Measurements from ENCODE around the gene ARID1A. TPM values are rescaled to one million over a fixed set of nuclear protein-coding genes. Genes with fewer than 3 reads are reported as not detected.

Gene ARID1A
- total and polyA plus RNA-seq, 9 of the 15 experiments (the other 6 are each of a cell fraction or from before 2014, with no cell fraction given), result 8.3 to 88.3 (median 22.5) TPM

DNA sequence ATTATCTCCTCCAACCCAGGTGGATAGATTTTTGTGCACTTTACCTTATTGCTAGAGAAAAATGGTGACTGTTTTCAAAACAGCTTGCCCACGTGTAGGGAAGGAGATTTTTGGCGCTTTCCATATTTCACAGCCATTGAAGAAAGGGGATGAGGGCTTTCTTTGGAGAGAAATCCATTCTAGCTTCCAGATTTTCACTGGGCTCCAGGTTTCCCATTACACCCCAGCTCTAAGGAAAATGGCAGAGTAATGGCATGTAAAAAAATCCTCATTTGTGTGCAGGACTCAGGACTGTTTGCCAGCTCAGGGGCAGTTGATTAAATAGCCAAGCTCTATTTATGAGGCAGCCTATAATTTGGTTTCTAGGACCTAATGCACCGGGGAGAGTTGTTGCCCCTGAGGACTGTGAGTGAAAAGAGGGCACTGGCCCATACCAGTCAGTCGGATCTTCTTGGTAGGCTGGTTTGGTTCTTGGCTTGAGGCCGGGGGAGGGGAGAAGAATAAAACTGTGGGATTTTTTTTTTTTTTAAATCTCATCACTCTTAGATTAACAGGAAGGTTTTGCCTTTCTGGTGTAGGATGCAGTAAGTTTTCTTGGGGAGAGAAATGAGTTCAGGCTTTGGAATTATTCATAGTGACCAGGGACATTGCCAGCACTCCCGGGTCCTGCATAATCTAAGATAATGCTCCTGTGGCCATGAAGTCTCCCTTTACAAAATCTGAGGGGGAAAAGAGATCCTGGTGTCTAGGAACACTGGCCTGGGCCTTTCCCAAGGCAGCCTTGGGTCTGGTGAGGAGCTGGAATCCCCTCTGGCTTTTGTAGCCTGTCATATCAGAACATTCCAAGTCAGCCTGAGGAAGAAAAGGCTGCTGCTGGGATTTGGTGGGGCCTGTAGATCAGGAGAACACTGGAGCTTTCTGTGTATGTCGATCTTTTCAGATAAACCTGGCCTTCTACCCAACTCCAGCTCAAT lies 1.9 kb upstream of the ARID1A start (continued):
- TF ChIP-seq NFATC3 (IDR thresholded peaks at IDR 0.05), result peak; percentile 23; the same call in 1 of the 2 replicates
- TF ChIP-seq, protein P1, sequence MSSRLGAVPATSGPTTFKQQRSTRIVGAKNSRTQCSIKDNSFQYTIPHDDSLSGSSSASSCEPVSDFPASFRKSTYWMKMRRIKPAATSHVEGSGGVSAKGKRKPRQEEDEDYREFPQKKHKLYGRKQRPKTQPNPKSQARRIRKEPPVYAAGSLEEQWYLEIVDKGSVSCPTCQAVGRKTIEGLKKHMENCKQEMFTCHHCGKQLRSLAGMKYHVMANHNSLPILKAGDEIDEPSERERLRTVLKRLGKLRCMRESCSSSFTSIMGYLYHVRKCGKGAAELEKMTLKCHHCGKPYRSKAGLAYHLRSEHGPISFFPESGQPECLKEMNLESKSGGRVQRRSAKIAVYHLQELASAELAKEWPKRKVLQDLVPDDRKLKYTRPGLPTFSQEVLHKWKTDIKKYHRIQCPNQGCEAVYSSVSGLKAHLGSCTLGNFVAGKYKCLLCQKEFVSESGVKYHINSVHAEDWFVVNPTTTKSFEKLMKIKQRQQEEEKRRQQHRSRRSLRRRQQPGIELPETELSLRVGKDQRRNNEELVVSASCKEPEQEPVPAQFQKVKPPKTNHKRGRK (tag; IDR thresholded peaks at IDR 0.05), result peak; percentile 61
- no peak for TF ChIP-seq NR1H2 (CRISPR knock-in tag; IDR thresholded peaks at IDR 0.05)
- no peak for TF ChIP-seq SNIP1 (IDR thresholded peaks at IDR 0.05; ENCODE audit: low read depth)
- TF ChIP-seq LEF1 (IDR thresholded peaks at IDR 0.05), result no peak
- TF ChIP-seq CSDE1 (IDR thresholded peaks at IDR 0.05), result no peak
- TF ChIP-seq KDM2B (CRISPR knock-in tag; IDR thresholded peaks at IDR 0.05), result no peak
- TF ChIP-seq, protein P2, sequence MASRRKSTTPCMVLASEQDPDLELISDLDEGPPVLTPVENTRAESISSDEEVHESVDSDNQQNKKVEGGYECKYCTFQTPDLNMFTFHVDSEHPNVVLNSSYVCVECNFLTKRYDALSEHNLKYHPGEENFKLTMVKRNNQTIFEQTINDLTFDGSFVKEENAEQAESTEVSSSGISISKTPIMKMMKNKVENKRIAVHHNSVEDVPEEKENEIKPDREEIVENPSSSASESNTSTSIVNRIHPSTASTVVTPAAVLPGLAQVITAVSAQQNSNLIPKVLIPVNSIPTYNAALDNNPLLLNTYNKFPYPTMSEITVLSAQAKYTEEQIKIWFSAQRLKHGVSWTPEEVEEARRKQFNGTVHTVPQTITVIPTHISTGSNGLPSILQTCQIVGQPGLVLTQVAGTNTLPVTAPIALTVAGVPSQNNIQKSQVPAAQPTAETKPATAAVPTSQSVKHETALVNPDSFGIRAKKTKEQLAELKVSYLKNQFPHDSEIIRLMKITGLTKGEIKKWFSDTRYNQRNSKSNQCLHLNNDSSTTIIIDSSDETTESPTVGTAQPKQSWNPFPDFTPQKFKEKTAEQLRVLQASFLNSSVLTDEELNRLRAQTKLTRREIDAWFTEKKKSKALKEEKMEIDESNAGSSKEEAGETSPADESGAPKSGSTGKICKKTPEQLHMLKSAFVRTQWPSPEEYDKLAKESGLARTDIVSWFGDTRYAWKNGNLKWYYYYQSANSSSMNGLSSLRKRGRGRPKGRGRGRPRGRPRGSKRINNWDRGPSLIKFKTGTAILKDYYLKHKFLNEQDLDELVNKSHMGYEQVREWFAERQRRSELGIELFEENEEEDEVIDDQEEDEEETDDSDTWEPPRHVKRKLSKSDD (conservative IDR thresholded peaks at IDR 0.05; ENCODE audit: low read length), result no peak
- no peak for TF ChIP-seq TSC22D4 (tag; IDR thresholded peaks at IDR 0.05)
- TF ChIP-seq, protein P3, sequence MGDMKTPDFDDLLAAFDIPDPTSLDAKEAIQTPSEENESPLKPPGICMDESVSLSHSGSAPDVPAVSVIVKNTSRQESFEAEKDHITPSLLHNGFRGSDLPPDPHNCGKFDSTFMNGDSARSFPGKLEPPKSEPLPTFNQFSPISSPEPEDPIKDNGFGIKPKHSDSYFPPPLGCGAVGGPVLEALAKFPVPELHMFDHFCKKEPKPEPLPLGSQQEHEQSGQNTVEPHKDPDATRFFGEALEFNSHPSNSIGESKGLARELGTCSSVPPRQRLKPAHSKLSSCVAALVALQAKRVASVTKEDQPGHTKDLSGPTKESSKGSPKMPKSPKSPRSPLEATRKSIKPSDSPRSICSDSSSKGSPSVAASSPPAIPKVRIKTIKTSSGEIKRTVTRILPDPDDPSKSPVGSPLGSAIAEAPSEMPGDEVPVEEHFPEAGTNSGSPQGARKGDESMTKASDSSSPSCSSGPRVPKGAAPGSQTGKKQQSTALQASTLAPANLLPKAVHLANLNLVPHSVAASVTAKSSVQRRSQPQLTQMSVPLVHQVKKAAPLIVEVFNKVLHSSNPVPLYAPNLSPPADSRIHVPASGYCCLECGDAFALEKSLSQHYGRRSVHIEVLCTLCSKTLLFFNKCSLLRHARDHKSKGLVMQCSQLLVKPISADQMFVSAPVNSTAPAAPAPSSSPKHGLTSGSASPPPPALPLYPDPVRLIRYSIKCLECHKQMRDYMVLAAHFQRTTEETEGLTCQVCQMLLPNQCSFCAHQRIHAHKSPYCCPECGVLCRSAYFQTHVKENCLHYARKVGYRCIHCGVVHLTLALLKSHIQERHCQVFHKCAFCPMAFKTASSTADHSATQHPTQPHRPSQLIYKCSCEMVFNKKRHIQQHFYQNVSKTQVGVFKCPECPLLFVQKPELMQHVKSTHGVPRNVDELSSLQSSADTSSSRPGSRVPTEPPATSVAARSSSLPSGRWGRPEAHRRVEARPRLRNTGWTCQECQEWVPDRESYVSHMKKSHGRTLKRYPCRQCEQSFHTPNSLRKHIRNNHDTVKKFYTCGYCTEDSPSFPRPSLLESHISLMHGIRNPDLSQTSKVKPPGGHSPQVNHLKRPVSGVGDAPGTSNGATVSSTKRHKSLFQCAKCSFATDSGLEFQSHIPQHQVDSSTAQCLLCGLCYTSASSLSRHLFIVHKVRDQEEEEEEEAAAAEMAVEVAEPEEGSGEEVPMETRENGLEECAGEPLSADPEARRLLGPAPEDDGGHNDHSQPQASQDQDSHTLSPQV (IDR thresholded peaks at IDR 0.05), result 0 out of 2 replicates have a peak, but pooled peaks have one; percentile 38
- TF ChIP-seq, protein P4, sequence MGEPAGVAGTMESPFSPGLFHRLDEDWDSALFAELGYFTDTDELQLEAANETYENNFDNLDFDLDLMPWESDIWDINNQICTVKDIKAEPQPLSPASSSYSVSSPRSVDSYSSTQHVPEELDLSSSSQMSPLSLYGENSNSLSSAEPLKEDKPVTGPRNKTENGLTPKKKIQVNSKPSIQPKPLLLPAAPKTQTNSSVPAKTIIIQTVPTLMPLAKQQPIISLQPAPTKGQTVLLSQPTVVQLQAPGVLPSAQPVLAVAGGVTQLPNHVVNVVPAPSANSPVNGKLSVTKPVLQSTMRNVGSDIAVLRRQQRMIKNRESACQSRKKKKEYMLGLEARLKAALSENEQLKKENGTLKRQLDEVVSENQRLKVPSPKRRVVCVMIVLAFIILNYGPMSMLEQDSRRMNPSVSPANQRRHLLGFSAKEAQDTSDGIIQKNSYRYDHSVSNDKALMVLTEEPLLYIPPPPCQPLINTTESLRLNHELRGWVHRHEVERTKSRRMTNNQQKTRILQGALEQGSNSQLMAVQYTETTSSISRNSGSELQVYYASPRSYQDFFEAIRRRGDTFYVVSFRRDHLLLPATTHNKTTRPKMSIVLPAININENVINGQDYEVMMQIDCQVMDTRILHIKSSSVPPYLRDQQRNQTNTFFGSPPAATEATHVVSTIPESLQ (CRISPR knock-in tag; IDR thresholded peaks at IDR 0.05), result no peak; the same call in 1 of the 2 replicates
- no peak for TF ChIP-seq ARID2 (IDR thresholded peaks at IDR 0.05)
- TF ChIP-seq, protein P5, sequence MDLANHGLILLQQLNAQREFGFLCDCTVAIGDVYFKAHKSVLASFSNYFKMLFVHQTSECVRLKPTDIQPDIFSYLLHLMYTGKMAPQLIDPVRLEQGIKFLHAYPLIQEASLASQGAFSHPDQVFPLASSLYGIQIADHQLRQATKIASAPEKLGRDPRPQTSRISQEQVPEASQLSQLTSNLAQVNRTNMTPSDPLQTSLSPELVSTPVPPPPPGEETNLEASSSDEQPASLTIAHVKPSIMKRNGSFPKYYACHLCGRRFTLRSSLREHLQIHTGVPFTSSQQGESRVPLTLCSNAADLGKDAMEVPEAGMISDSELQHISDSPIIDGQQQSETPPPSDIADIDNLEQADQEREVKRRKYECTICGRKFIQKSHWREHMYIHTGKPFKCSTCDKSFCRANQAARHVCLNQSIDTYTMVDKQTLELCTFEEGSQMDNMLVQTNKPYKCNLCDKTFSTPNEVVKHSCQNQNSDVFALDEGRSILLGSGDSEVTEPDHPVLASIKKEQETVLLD (IDR thresholded peaks at IDR 0.05), result no peak
- TF ChIP-seq NCOA4 (IDR thresholded peaks at IDR 0.05; ENCODE audit: partially characterized antibody), result no peak
- TF ChIP-seq CXXC5 (CRISPR knock-in tag; IDR thresholded peaks at IDR 0.05), result no peak

Data from K562 (cell line).